KMS-11 (cell line): ENCODE data around the gene TBC1D32.
A peak's percentile ranks its signal among the peaks of the same experiment; 100 is the strongest.
"Not testable (repeated sequence)": the region's sequence is repeated elsewhere in the genome, so short reads cannot be mapped to it uniquely, and the experiment has no call there.

ENCODE experiments used
- H2AFZ ChIP-seq: fragments of 200-600 bp; sonication (generic); 2 replicates; pipeline ENCODE4 v1.6.1; 2016; ENCODE audit warnings: antibody characterized with exemption, mixed run types, low read depth
- H3K27ac ChIP-seq: fragments of 200-600 bp; sonication (generic); 2 replicates; pipeline ENCODE4 v1.6.1; 2016; ENCODE audit warnings: mild to moderate bottlenecking, mixed run types
- H3K27me3 ChIP-seq: fragments of 200-600 bp; sonication (generic); 2 replicates; pipeline ENCODE4 v1.6.1; 2017; ENCODE audit warnings: mild to moderate bottlenecking, low read depth, mixed run types, moderate library complexity; ENCODE audit not compliant: insufficient read depth
- H3K36me3 ChIP-seq: fragments of 200-600 bp; sonication (generic); 2 replicates; pipeline ENCODE4 v1.6.1; 2017; ENCODE audit warnings: mild to moderate bottlenecking, mixed run types; ENCODE audit not compliant: insufficient read depth
- H3K4me1 ChIP-seq: fragments of 200-600 bp; sonication (generic); 2 replicates; pipeline ENCODE4 v1.6.1; 2016; ENCODE audit warnings: mild to moderate bottlenecking, low read depth, mixed run types; ENCODE audit not compliant: poor library complexity, severe bottlenecking
- H3K4me2 ChIP-seq: fragments of 200-600 bp; sonication (generic); 2 replicates; pipeline ENCODE4 v1.7.0; 2016; ENCODE audit warnings: mild to moderate bottlenecking, mixed run types
- H3K4me3 ChIP-seq: fragments of 200-600 bp; sonication (generic); IDR thresholded peaks from 2 replicates; pipeline ENCODE4 v1.6.1; 2017; ENCODE audit warnings: low read depth, low read length, mixed read lengths; ENCODE audit not compliant: insufficient read depth
- H3K79me2 ChIP-seq: fragments of 200-600 bp; sonication (generic); 2 replicates; pipeline ENCODE4 v1.6.1; 2016; ENCODE audit warnings: low read depth, mixed run types; ENCODE audit not compliant: insufficient read depth
- H3K9ac ChIP-seq: fragments of 200-600 bp; sonication (generic); 2 replicates; pipeline ENCODE4 v1.6.1; 2016; ENCODE audit warnings: mild to moderate bottlenecking, mixed run types
- H4K20me1 ChIP-seq: fragments of 200-600 bp; sonication (generic); 2 replicates; pipeline ENCODE4 v1.6.1; 2016; ENCODE audit warnings: mild to moderate bottlenecking, mixed run types; ENCODE audit not compliant: insufficient read depth
- CTCF ChIP-seq: fragments of 200-600 bp; sonication (generic); conservative IDR thresholded peaks from 2 replicates; pipeline ENCODE4 v1.6.1; 2017; ENCODE audit warnings: low read depth, mild to moderate bottlenecking, antibody characterized with exemption, low read length, moderate library complexity, mixed read lengths

TBC1D32 gene

GRCh38 chr6:121305957-121306607 is 28.2 kb downstream of the TBC1D32 start:
- Histone ChIP-seq H4K20me1 (no peaks in the 10 kb centered on the region), H3K27me3 (no peaks in the 10 kb centered on the region), H3K4me2 (no peak overlapping the region), H3K4me3 (no peak overlapping the region), H3K4me1 (peaks cover 7% of the 10 kb centered on the region), H3K9ac (no peak overlapping the region), H3K27ac (no peak overlapping the region), H3K79me2 (no peaks in the 10 kb centered on the region), H3K36me3 (no peaks in the 10 kb centered on the region), H2AFZ (no peak overlapping the region)
- peak; percentile 56 for TF ChIP-seq CTCF

GRCh38 chr6:121302882-121303281 is 31.4 kb downstream of the TBC1D32 start:
- H3K79me2 ChIP-seq: no peaks in the 10 kb centered on the region
- H3K4me3 ChIP-seq: no peak overlapping the region
- H4K20me1 ChIP-seq: no peaks in the 10 kb centered on the region
- H3K27me3 ChIP-seq: no peaks in the 10 kb centered on the region
- no peak overlapping the region for H3K9ac ChIP-seq
- no peaks in the 10 kb centered on the region for H3K36me3 ChIP-seq
- TF ChIP-seq CTCF: no peak
- H3K4me2 ChIP-seq: no peak overlapping the region
- no peak overlapping the region for H2AFZ ChIP-seq
- peaks cover 7% of the 10 kb centered on the region for H3K4me1 ChIP-seq
- H3K27ac ChIP-seq: no peak overlapping the region

- not testable (repeated sequence) for H4K20me1 ChIP-seq, H3K4me3 ChIP-seq, H3K79me2 ChIP-seq, H3K4me2 ChIP-seq, H3K27me3 ChIP-seq, H3K4me1 ChIP-seq, H3K9ac ChIP-seq, H3K36me3 ChIP-seq, H3K27ac ChIP-seq, H2AFZ ChIP-seq
Measured at GRCh38 chr6:121301156-121301555, 33.1 kb downstream of the TBC1D32 start.

GRCh38 chr6:121297694-121298093 is 36.6 kb downstream of the TBC1D32 start:
- Histone ChIP-seq H3K79me2 (no peaks in the 10 kb centered on the region), H4K20me1 (no peaks in the 10 kb centered on the region), H3K27me3 (no peaks in the 10 kb centered on the region), H3K36me3 (no peaks in the 10 kb centered on the region), H3K9ac (no peak overlapping the region), H2AFZ (no peak overlapping the region), H3K27ac (no peak overlapping the region), H3K4me3 (no peak overlapping the region), H3K4me1 (peaks cover 2% of the 10 kb centered on the region), H3K4me2 (no peak overlapping the region)
- no peak for TF ChIP-seq CTCF

- Histone ChIP-seq H3K36me3 (no peaks in the 10 kb centered on the region), H2AFZ (no peak overlapping the region), H3K4me2 (no peak overlapping the region), H3K4me3 (no peak overlapping the region), H3K9ac (no peak overlapping the region), H3K79me2 (no peaks in the 10 kb centered on the region), H3K27ac (no peak overlapping the region), H3K4me1 (no peaks in the 10 kb centered on the region), H4K20me1 (no peaks in the 10 kb centered on the region), H3K27me3 (no peaks in the 10 kb centered on the region)
- TF ChIP-seq CTCF: no peak
Measured at GRCh38 chr6:121285041-121285440, 49.2 kb downstream of the TBC1D32 start.
